ENCODE results near the gene G0S2. TPM values are rescaled to one million over a fixed set of nuclear protein-coding genes. Genes with fewer than 3 reads are reported as not detected.

Gene G0S2
- total and polyA plus RNA-seq, 9 of the 15 experiments (the other 6 are each of a cell fraction or from before 2014, with no cell fraction given): 0.18 to 65.6 (median 11.4) TPM

DNA sequence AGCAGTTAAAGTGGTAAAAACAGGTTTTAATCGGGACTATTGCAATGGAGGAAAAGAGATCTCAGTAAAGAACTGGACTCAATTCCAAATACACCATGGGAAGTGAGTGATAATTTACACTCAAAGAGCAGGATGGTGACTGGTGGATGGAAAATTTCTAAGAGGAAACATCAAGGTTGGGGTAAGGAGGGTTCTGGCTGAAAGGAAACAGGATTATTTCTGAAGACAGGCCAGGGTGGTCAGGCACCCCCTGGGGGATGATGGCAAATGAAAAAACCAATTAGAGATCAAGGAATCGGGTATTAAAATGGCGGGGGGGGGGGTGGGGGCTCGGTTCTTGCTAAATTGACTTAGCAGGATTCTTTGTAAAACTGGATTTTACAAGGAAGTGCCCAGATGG lies 17.1 kb downstream of the G0S2 start:
- Histone ChIP-seq H3K27ac (ENCODE audit: extremely low read depth, low read depth, low read length) (no peak overlapping the region), H2AFZ (ENCODE audit: low read depth, low read length) (no peak overlapping the region; the same call in 1 of the 2 replicates), H3K27me3 (ENCODE audit: control insufficient read depth in 2 of 2, insufficient read depth in 2 of 2, low read length in 2 of 2) (peaks cover 0 to 4% of the 10 kb centered on the region in 2 experiments; a peak in 1 of 5 replicates), H4K20me1 (replicated peaks; ENCODE audit: control insufficient read depth, insufficient read depth, low read length) (no peaks in the 10 kb centered on the region), H3K79me2 (ENCODE audit: control insufficient read depth, insufficient read depth, low read length) (no peaks in the 10 kb centered on the region), H3K36me3 (ENCODE audit: control insufficient read depth, insufficient read depth, low read length) (no peaks in the 10 kb centered on the region), H3K9me1 (ENCODE audit: control insufficient read depth, insufficient read depth, low read length) (no peaks in the 10 kb centered on the region), H3K4me3 (no peak overlapping the region), H3K9ac (ENCODE audit: insufficient read depth in 1 of 2, low read depth in 2 of 2, low read length in 2 of 2) (no peak overlapping the region), H3K9me3 (replicated peaks; ENCODE audit: control insufficient read depth, insufficient read depth, low read depth, low read length) (no peaks in the 10 kb centered on the region), H3K4me2 (ENCODE audit: insufficient read depth, low read length) (no peak overlapping the region), H3K4me1 (replicated peaks in 1 of 2; ENCODE audit: control insufficient read depth in 2 of 2, insufficient read depth in 2 of 2, low read length in 2 of 2) (no peaks in the 10 kb centered on the region; a peak in 2 of 5 replicates)
- TF ChIP-seq BRD4 (IDR thresholded peaks at IDR 0.05) (no peak), ATF1 (CRISPR knock-in tag; IDR thresholded peaks at IDR 0.05) (no peak), ATF1 (tag; IDR thresholded peaks at IDR 0.05) (no peak), PYGO2 (tag; IDR thresholded peaks at IDR 0.05) (no peak), U2AF2 (optimal IDR thresholded peaks at IDR 0.05; ENCODE audit: low read depth, low read length) (no peak), GATAD2B (IDR thresholded peaks at IDR 0.05; ENCODE audit: borderline replicate concordance) (no peak)
- TF ChIP-seq, protein P1, sequence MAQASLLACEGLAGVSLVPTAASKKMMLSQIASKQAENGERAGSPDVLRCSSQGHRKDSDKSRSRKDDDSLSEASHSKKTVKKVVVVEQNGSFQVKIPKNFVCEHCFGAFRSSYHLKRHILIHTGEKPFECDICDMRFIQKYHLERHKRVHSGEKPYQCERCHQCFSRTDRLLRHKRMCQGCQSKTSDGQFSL (CRISPR knock-in tag; IDR thresholded peaks at IDR 0.05): no peak
- TF ChIP-seq, protein P1 (tag; IDR thresholded peaks at IDR 0.05): peak in 1 of 2 experiments; percentile 59; a peak in 1 of 4 replicates
- intact Hi-C loops (cut with micrococcal nuclease): loop anchor here (10.0 kb wide), 1 partner anchor 293 kb away; no protein-coding TSS in a partner anchor
- POLR2A ChIA-PET: interaction anchor here (1.0 kb wide), 1 partner anchor 123 kb away, joined by 5 read pairs; no protein-coding TSS in a partner anchor
- in situ Hi-C loops (cut with MboI): no loop called here
- ATAC-seq (no peak), FAIRE-seq (no peak), DNase-seq (ENCODE audit: extremely low read depth in 1 of 4, low spot score in 3 of 4) (no peak)
- CTCF ChIA-PET (ENCODE audit: low intra/inter-chr PET ratio): interaction anchor here (0.7 to 3.8 kb wide), 9 partner anchors 49 to 126 kb away, joined by 3 to 64 read pairs (median 5); no protein-coding TSS in a partner anchor
- 13% methylated on average over 3 of the region's 4 CpGs for WGBS (ENCODE audit: insufficient coverage, low coverage, missing lambda C conversion rate)
- no TSS peak for BruUV-seq (replicated peaks)

Data from K562 (cell line).